DOHH2 (cell line): ENCODE data around the gene DIS3L2.

Experiments
- H3F3A ChIP-seq: fragments of 200-600 bp; sonication (generic), shearing (Covaris generic); 2 replicates; pipeline ENCODE4 v1.6.0; 2016; ENCODE audit warnings: antibody characterized with exemption, mild to moderate bottlenecking; ENCODE audit not compliant: control insufficient read depth, insufficient read depth
- H3K27ac ChIP-seq: fragments of 200-600 bp; sonication (generic); 2 replicates; pipeline ENCODE4 v1.5.1; 2014; ENCODE audit warnings: low read depth, mild to moderate bottlenecking, low read length, moderate library complexity
- H3K27me3 ChIP-seq: fragments of 200-600 bp; sonication (generic); 2 replicates; pipeline ENCODE4 v1.6.1; 2014; ENCODE audit warnings: mild to moderate bottlenecking, low read length, mixed read lengths; ENCODE audit not compliant: control insufficient read depth
- H3K36me3 ChIP-seq: fragments of 200-600 bp; sonication (generic); 2 replicates; pipeline ENCODE4 v1.6.1; 2014; ENCODE audit warnings: mild to moderate bottlenecking, low read length, moderate library complexity, mixed read lengths; ENCODE audit not compliant: control insufficient read depth
- H3K4me1 ChIP-seq: fragments of 200-600 bp; sonication (generic); 2 replicates; pipeline ENCODE4 v1.6.1; 2014; ENCODE audit warnings: mild to moderate bottlenecking, low read length, mixed read lengths; ENCODE audit not compliant: control insufficient read depth
- H3K4me2 ChIP-seq: fragments of 200-600 bp; sonication (generic); 2 replicates; pipeline ENCODE4 v1.6.0; 2014; ENCODE audit warnings: mild to moderate bottlenecking, low read length, moderate library complexity
- H3K4me3 ChIP-seq: fragments of 200-600 bp; sonication (generic); 2 replicates; pipeline ENCODE4 v1.5.1; 2014; ENCODE audit warnings: mild to moderate bottlenecking, low read length, mixed read lengths
- H3K79me2 ChIP-seq: fragments of 200-600 bp; sonication (generic); 2 replicates; pipeline ENCODE4 v1.6.1; 2014; ENCODE audit warnings: mild to moderate bottlenecking, low read length, mixed read lengths; ENCODE audit not compliant: control insufficient read depth
- H3K9me2 ChIP-seq: fragments of 200-600 bp; sonication (generic); replicated peaks from 2 replicates; pipeline ENCODE4 v1.6.1; 2014; ENCODE audit warnings: mild to moderate bottlenecking, low read length, mixed read lengths; ENCODE audit not compliant: control insufficient read depth
- H3K9me3 ChIP-seq: fragments of 200-600 bp; sonication (generic); 2 replicates; pipeline ENCODE4 v1.6.1; 2014; ENCODE audit warnings: antibody characterized with exemption, low read length, mixed read lengths; ENCODE audit not compliant: control insufficient read depth, insufficient read depth
- H4K20me1 ChIP-seq: fragments of 200-600 bp; sonication (generic); 2 replicates; pipeline ENCODE4 v1.6.0; 2014; ENCODE audit warnings: low read depth, mild to moderate bottlenecking, antibody characterized with exemption, low read length, moderate library complexity; ENCODE audit not compliant: control insufficient read depth, insufficient read depth
- CTCF ChIP-seq: fragments of 200-600 bp; sonication (generic); IDR thresholded peaks from one replicate; pipeline ENCODE4 v1.5.1; 2014; ENCODE audit warnings: antibody characterized with exemption, mild to moderate bottlenecking, low read depth, low read length; ENCODE audit not compliant: poor library complexity, severe bottlenecking
- EZH2phosphoT487 ChIP-seq: fragments of 200-600 bp; sonication (generic); IDR thresholded peaks from 2 replicates; pipeline ENCODE4 v1.6.1; 2017; ENCODE audit warnings: borderline replicate concordance, mild to moderate bottlenecking, antibody characterized with exemption, low read length, moderate library complexity, mixed read lengths

Gene DIS3L2

DNA sequence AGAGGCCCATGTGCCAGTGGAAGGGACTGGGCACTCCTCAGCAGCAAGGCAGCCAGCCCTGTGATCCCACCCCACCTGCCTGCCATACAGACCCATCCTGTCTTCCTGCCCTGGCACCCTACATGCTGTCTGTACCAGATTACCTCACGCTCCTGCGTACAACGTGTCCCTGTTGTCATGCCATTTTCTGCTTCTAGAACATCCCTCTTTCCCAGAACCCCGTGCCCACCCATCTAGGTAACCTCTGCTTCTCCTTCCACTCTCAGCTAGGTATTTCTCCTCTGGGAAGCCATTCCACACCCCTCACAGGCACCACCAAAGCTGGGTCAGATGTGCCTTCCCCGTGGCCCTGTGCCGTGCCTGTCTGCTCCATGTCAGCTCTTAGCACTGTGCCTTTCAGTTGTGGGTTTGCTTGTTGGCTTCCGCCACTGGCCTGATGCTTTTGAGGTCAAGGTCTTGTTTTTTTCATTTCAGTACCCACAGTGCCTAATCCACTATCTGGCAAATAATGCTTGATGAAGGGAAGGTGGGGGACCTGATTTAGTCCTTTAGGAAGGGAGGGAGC lies 345.3 kb downstream of the DIS3L2 start:
- Histone ChIP-seq H3F3A (no peaks in the 10 kb centered on the region), H3K27me3 (no peaks in the 10 kb centered on the region), H3K36me3 (no peaks in the 10 kb centered on the region), H3K4me1 (no peaks in the 10 kb centered on the region), H3K4me3 (no peak overlapping the region), H3K4me2 (no peak overlapping the region), H3K79me2 (no peaks in the 10 kb centered on the region), H3K9me2 (no peaks in the 10 kb centered on the region), H3K9me3 (no peaks in the 10 kb centered on the region), H4K20me1 (no peaks in the 10 kb centered on the region), H3K27ac (no peak overlapping the region)
- no peak for TF ChIP-seq CTCF
- no peak for TF ChIP-seq EZH2phosphoT487

GRCh38 chr2:232307854-232308253 lies 346.3 kb downstream of the DIS3L2 start:
- Histone ChIP-seq H3K79me2 (no peaks in the 10 kb centered on the region), H4K20me1 (no peaks in the 10 kb centered on the region), H3K27me3 (no peaks in the 10 kb centered on the region), H3K4me1 (no peaks in the 10 kb centered on the region), H3K36me3 (no peaks in the 10 kb centered on the region), H3K4me3 (no peak overlapping the region), H3K4me2 (no peak overlapping the region), H3K27ac (no peak overlapping the region), H3K9me2 (no peaks in the 10 kb centered on the region), H3K9me3 (no peaks in the 10 kb centered on the region), H3F3A (no peaks in the 10 kb centered on the region)
- no peak for TF ChIP-seq EZH2phosphoT487
- TF ChIP-seq CTCF: no peak

DNA sequence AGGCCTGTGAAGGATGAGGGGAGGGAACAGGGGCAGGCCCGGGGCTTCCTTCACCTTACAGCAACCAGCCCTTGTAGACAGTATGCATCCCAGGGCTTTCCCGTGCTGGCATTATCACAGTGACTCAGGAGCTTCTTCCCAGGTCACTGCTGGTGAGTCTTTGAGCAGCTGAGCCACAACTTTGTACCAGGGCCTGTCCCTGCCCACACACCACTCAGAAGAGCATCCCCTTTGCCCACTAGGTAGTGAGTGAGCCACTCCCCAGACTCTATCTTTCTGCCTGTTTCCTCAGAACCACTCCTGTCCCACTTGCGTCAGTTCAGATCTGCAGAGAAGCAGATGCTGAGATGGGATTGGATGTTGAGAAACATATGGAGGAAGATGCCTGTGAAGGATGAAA lies 347.5 kb downstream of the DIS3L2 start:
- TF ChIP-seq EZH2phosphoT487 (no peak), CTCF (no peak)
- Histone ChIP-seq H3F3A (no peaks in the 10 kb centered on the region), H3K9me2 (no peaks in the 10 kb centered on the region), H4K20me1 (no peaks in the 10 kb centered on the region), H3K9me3 (peaks cover 7% of the 10 kb centered on the region), H3K27me3 (no peaks in the 10 kb centered on the region), H3K4me1 (no peaks in the 10 kb centered on the region), H3K36me3 (no peaks in the 10 kb centered on the region), H3K27ac (no peak overlapping the region), H3K4me2 (no peak overlapping the region), H3K79me2 (no peaks in the 10 kb centered on the region), H3K4me3 (no peak overlapping the region)

GRCh38 chr2:232309592-232309991 lies 348.1 kb downstream of the DIS3L2 start:
- H3K4me1 ChIP-seq: no peaks in the 10 kb centered on the region
- H3K4me2 ChIP-seq: no peak overlapping the region
- no peaks in the 10 kb centered on the region for H3K36me3 ChIP-seq
- H4K20me1 ChIP-seq: no peaks in the 10 kb centered on the region
- H3K79me2 ChIP-seq: no peaks in the 10 kb centered on the region
- no peaks in the 10 kb centered on the region for H3K27me3 ChIP-seq
- peaks cover 7% of the 10 kb centered on the region for H3K9me3 ChIP-seq
- H3K27ac ChIP-seq: no peak overlapping the region
- no peak overlapping the region for H3K4me3 ChIP-seq
- no peaks in the 10 kb centered on the region for H3K9me2 ChIP-seq
- no peak for TF ChIP-seq CTCF
- no peak for TF ChIP-seq EZH2phosphoT487
- no peaks in the 10 kb centered on the region for H3F3A ChIP-seq
